ENCODE measurements around the gene FAM20B. TPM values are rescaled to one million over a fixed set of nuclear protein-coding genes. Genes with fewer than 3 reads are reported as not detected.

FAM20B gene
- total RNA-seq, 1 donor, result 41.5 TPM

DNA sequence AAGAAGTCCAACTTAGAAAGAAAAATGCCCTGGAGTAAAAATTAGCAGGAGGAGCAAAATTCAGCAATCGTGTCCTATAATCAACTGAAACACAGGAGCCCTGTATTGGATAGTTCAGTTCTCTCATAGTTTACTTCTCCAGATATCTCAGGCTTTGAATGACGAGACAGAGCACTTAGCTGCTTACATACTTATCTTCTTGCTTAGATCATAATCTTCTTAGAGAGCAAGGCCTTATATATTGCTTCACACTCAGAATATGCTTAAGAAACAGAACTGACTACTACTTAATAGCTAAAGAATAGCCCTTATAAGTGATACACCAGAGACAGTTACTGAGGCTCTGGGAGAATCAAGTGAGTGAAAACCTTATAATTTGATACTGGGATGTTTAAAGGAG, 95.0 kb downstream of the FAM20B start:
- no peak overlapping the region for H3K4me3 ChIP-seq (ENCODE audit: low read depth, low read length)
- no peak for DNase-seq (ENCODE audit: low read depth)
- TF ChIP-seq CTCF (IDR thresholded peaks at IDR 0.05; ENCODE audit: insufficient read depth, low read length), result no peak

DNA sequence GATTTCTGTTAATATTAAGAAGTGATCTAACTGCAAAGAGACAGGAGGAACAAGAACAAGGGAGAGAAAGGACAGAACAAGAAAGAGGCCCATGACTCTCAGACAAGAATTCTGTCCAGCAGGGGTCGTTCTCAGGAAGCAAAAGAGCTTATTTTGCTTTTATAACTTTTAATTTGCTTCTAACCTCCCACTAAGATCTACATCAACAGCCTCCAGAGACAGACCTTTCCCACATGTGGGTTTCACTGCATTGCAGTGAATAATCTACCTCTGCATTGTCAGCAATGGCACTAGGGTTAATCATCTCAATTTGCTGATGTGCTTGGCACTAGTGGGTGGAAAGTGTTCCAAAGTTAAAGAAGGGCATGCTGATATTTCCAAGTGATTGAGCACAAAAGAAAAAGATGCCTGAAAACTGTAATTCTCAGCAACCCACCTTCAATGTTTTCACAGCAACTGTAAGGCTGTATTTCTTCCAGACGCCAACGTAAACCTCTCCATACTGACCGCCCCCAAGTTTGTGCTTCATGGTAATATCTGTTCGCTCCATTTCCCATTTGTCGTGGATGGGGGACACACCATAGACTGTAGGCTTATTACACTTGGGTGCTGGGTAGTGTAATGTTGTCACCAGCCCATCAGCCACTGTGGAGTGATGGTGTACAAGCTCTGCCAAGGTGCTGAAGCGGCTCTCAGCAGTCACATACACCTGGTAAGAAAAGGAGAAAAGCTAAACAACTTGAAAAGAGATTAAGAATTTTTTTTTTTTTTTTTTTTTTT, 95.7 kb downstream of the FAM20B start:
- H3K4me3 ChIP-seq (ENCODE audit: low read depth, low read length), result no peak overlapping the region
- DNase-seq (ENCODE audit: low read depth), result peak; percentile 82
- peak; percentile 73 for TF ChIP-seq CTCF (IDR thresholded peaks at IDR 0.05; ENCODE audit: insufficient read depth, low read length)

- peak; percentile 63 for DNase-seq (ENCODE audit: low read depth)
- no peak overlapping the region for H3K4me3 ChIP-seq (ENCODE audit: low read depth, low read length)
- TF ChIP-seq CTCF (IDR thresholded peaks at IDR 0.05; ENCODE audit: insufficient read depth, low read length), result no peak
These were observed 99.2 kb downstream of the FAM20B start for GRCh38 chr1:179124873-179125272.

Other genes starting within 250 kb of the FAM20B start
- gene ANGPTL1, start 154.8 kb upstream of the FAM20B start, total RNA-seq (ENCODE audit: low replicate concordance), result 6.0 and 6.6 TPM in 2 replicates
- gene TOR3A, start 56.2 kb downstream of the FAM20B start, total RNA-seq (ENCODE audit: low replicate concordance), result 32.5 and 92.2 TPM in 2 replicates
- 29.0 and 67.2 TPM in 2 replicates for gene ABL2, start 203.8 kb downstream of the FAM20B start, total RNA-seq (ENCODE audit: low replicate concordance)